Keratinocyte (primary cell): ENCODE results near the gene ATP8A2. TPM values are rescaled to one million over a fixed set of nuclear protein-coding genes. Genes with fewer than 3 reads are reported as not detected.

ENCODE experiments used
- DNase-seq: peaks from one replicate; pipeline ENCODE4 v3.0.0-alpha.2; 2011; ENCODE audit warnings: low read depth, missing footprints, low spot score
- FAIRE-seq: peaks from 2 replicates; lab custom pipeline; 2011; peaks lifted over from hg19 to GRCh38; lab: Jason Lieb, UNC
- H2AFZ ChIP-seq: 2 replicates; pipeline ENCODE4 v1.6.0; 2012; ENCODE audit warnings: low read length, control low read depth, inconsistent platforms; ENCODE audit not compliant: control insufficient read depth
- H3K27ac ChIP-seq: 2 replicates; pipeline ENCODE4 v1.5.1; 2011; ENCODE audit warnings: low read length; ENCODE audit not compliant: control insufficient read depth, insufficient read depth
- H3K27me3 ChIP-seq: 3 replicates; pipeline ENCODE4 v1.6.0; 2011; ENCODE audit warnings: low read length; ENCODE audit not compliant: control insufficient read depth, insufficient read depth; ENCODE audit errors: extremely low read depth
- H3K36me3 ChIP-seq, 2 experiments: 2 replicates in 1 of 2; 3 replicates in 1 of 2; pipeline ENCODE4 v1.5.1; 2011; ENCODE audit warnings: low read length in 2 of 2, mild to moderate bottlenecking in 1 of 2; ENCODE audit not compliant: control insufficient read depth in 2 of 2, insufficient read depth in 2 of 2; ENCODE audit errors: extremely low read depth in 1 of 2
- H3K4me1 ChIP-seq: 3 replicates; pipeline ENCODE4 v1.5.1; 2011; ENCODE audit warnings: low read length; ENCODE audit not compliant: control insufficient read depth, insufficient read depth; ENCODE audit errors: extremely low read depth
- H3K4me2 ChIP-seq: 3 replicates; pipeline ENCODE4 v1.6.0; 2011; ENCODE audit warnings: low read depth, low read length; ENCODE audit not compliant: control insufficient read depth, insufficient read depth; ENCODE audit errors: extremely low read depth
- H3K4me3 ChIP-seq, 3 experiments: fragments of 200-600 bp in 1 of 3; sonication (generic) in 1 of 3; 2 replicates in 2 of 3; 3 replicates in 1 of 3; pipeline ENCODE4 v1.5.1; 2011 to 2016; ENCODE audit warnings: low read length in 3 of 3, mild to moderate bottlenecking in 3 of 3, control low read depth in 2 of 3, inconsistent platforms in 1 of 3, low read depth in 1 of 3, mixed read lengths in 1 of 3, mixed run types in 1 of 3, moderate library complexity in 1 of 3; ENCODE audit not compliant: control insufficient read depth in 2 of 3, insufficient read depth in 2 of 3; ENCODE audit errors: extremely low read depth in 1 of 3
- H3K79me2 ChIP-seq: 2 replicates; pipeline ENCODE4 v1.6.0; 2012; ENCODE audit warnings: low read length; ENCODE audit not compliant: control insufficient read depth, insufficient read depth
- H3K9ac ChIP-seq: 3 replicates; pipeline ENCODE4 v1.6.0; 2011; ENCODE audit warnings: low read length; ENCODE audit not compliant: control insufficient read depth, insufficient read depth; ENCODE audit errors: extremely low read depth
- H3K9me1 ChIP-seq: 3 replicates; pipeline ENCODE4 v1.6.0; 2011; ENCODE audit warnings: low read length; ENCODE audit not compliant: control insufficient read depth, insufficient read depth; ENCODE audit errors: extremely low read depth
- H3K9me3 ChIP-seq: 2 replicates; pipeline ENCODE4 v1.5.1; 2012; ENCODE audit warnings: low read depth, low read length; ENCODE audit not compliant: control insufficient read depth
- H4K20me1 ChIP-seq: 3 replicates; pipeline ENCODE4 v1.6.0; 2011; ENCODE audit warnings: low read length; ENCODE audit not compliant: control insufficient read depth, insufficient read depth; ENCODE audit errors: extremely low read depth
- EZH2 ChIP-seq: IDR thresholded peaks from one replicate; pipeline ENCODE4 v1.6.1; 2012; ENCODE audit warnings: inconsistent platforms, mild to moderate bottlenecking, low read length, moderate library complexity
- dilution Hi-C: fragments of 300-500 bp; cut with MboI; formaldehyde crosslinking; loops from one replicate; pipeline ENCODE4 v1.7.0; 2020; ENCODE audit warnings: low sequenced_read_pairs; ENCODE audit not compliant: extremely low pct_ligation_motif_present
- polyA plus RNA-seq, 5 experiments: library from polyadenylated mRNA; depleted of rRNA in 3 of 5; stranded (reverse) in 3 of 5; stranded (forward) in 1 of 5; unstranded in 1 of 5; fragments of >200 nt; gene quantifications; 1 replicate in 1 of 5; 2 replicates in 3 of 5; 3 replicates in 1 of 5; pipeline versions ENCODE4 v1.2.1 to v1.2.3, GENCODE V29; 2011 to 2012; ENCODE audit warnings: missing spikeins in 2 of 5, low read depth in 1 of 5, low replicate concordance in 1 of 5
- TF ChIP-seq, protein P1 (sequence below), 3 experiments: IDR thresholded peaks in 1 of 3; conservative IDR thresholded peaks in 1 of 3; optimal IDR thresholded peaks in 1 of 3; 2 replicates in 2 of 3; 3 replicates in 1 of 3; pipeline versions ENCODE3 to v1.5.1; 2011; ENCODE audit warnings: low read length in 3 of 3, mild to moderate bottlenecking in 3 of 3, moderate library complexity in 2 of 3, control low read depth in 1 of 3, inconsistent platforms in 1 of 3; ENCODE audit not compliant: insufficient read depth in 2 of 3; ENCODE audit errors: extremely low read depth in 1 of 3

Gene ATP8A2
- polyA plus RNA-seq, 1 donor (not counting 4 experiments of a cell fraction or from before 2014, with no cell fraction given), result 0.16 TPM

DNA sequence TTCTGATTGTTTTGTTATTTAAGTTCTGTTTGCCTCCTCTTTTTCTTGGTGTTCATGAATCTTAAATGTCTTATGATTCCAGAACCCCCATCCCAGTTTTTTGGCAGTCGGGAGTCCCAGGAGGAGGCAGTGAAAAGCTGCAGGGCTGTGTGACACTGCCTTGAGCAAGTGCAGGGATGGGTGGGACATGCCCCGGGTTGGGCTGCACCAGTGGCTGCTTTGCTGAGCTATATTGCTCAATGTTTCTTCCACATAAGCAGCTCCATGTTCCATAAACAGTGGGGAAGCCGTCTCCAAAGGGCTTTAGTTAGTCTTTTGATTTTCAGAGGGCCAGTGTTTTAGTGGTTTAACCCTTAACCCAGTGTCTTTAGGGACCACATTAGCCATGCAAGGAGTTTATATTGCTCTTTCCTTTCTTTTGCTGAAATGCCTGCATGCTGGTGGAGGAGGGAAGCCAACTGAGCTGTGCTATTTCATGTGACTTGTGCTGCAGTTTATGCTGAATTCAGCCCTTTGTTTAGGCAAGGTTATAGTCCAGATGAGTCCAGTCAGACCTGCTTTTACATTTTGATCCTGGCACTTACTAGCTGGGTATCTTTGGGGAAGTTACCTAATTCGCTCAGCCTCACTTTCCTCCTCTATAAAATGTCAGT is 13.1 kb downstream of the ATP8A2 start:
- Histone ChIP-seq H3K27me3 (peaks cover 8% of the 10 kb centered on the region), H3K4me2 (no peak overlapping the region), H3K4me3 (no peak overlapping the region), H2AFZ (no peak overlapping the region), H3K36me3 (no peaks in the 10 kb centered on the region), H3K79me2 (no peaks in the 10 kb centered on the region), H3K27ac (no peak overlapping the region), H3K9me3 (no peaks in the 10 kb centered on the region), H3K4me1 (no peaks in the 10 kb centered on the region), H3K9me1 (no peaks in the 10 kb centered on the region), H3K9ac (no peak overlapping the region), H4K20me1 (no peaks in the 10 kb centered on the region)
- FAIRE-seq (no peak), DNase-seq (no peak)
- TF ChIP-seq EZH2, result no peak
- TF ChIP-seq, protein P1, sequence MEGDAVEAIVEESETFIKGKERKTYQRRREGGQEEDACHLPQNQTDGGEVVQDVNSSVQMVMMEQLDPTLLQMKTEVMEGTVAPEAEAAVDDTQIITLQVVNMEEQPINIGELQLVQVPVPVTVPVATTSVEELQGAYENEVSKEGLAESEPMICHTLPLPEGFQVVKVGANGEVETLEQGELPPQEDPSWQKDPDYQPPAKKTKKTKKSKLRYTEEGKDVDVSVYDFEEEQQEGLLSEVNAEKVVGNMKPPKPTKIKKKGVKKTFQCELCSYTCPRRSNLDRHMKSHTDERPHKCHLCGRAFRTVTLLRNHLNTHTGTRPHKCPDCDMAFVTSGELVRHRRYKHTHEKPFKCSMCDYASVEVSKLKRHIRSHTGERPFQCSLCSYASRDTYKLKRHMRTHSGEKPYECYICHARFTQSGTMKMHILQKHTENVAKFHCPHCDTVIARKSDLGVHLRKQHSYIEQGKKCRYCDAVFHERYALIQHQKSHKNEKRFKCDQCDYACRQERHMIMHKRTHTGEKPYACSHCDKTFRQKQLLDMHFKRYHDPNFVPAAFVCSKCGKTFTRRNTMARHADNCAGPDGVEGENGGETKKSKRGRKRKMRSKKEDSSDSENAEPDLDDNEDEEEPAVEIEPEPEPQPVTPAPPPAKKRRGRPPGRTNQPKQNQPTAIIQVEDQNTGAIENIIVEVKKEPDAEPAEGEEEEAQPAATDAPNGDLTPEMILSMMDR (optimal IDR thresholded peaks at IDR 0.05 in 1 of 3, IDR thresholded peaks at IDR 0.05 in 1 of 3, conservative IDR thresholded peaks at IDR 0.05 in 1 of 3; ENCODE audit: extremely low read depth in 1 of 3, insufficient read depth in 2 of 3, low read length in 3 of 3), result no peak
- dilution Hi-C loops, result no loop called here

DNA sequence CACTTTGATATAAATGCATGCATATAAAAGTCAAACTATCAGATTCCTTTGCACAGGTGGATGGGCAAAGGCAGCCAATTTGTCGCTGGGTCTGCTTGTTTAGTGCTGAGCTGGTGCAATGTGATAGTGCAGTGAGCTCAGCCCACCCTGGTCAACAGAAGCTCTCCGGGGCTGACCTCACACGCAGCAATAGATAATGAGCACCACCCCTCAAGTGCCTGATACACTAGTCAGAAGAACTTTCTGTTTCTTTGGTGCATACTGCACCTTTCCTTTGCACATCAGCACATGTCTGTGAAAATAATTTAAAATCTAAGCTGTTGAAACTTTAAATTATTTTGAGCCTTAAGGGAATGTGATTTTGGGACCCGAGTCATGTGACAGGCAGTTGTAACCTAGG is 20.2 kb downstream of the ATP8A2 start:
- Histone ChIP-seq H3K36me3 (no peaks in the 10 kb centered on the region), H3K4me3 (no peak overlapping the region), H3K27ac (no peak overlapping the region), H3K4me2 (no peak overlapping the region), H3K79me2 (no peaks in the 10 kb centered on the region), H3K9me3 (no peaks in the 10 kb centered on the region), H3K9me1 (no peaks in the 10 kb centered on the region), H2AFZ (no peak overlapping the region), H3K4me1 (no peaks in the 10 kb centered on the region), H3K9ac (no peak overlapping the region), H3K27me3 (peaks cover 4% of the 10 kb centered on the region), H4K20me1 (no peaks in the 10 kb centered on the region)
- TF ChIP-seq, protein P1 (optimal IDR thresholded peaks at IDR 0.05 in 1 of 3, IDR thresholded peaks at IDR 0.05 in 1 of 3, conservative IDR thresholded peaks at IDR 0.05 in 1 of 3; ENCODE audit: extremely low read depth in 1 of 3, insufficient read depth in 2 of 3, low read length in 3 of 3), result no peak
- TF ChIP-seq EZH2, result no peak
- dilution Hi-C loops, result no loop called here
- DNase-seq (no peak), FAIRE-seq (no peak)
